T-helper 2 cell treated with Interferon-gamma antibody and Interleukin-4, amounts not matched to agents 5 μg/mL and 100 μg/mL, for 36 hours (primary cell): Measurements from ENCODE around the gene NUDCD3.

Experiments used
- DNase-seq: peaks from one replicate; pipeline ENCODE4 v3.0.0; 2021; ENCODE audit warnings: low spot score
- H3K27ac Mint-ChIP-seq: one replicate; pipeline ENCODE4 v1.8.0; 2021; ENCODE audit warnings: mild to moderate bottlenecking, mixed read lengths
- H3K27me3 Mint-ChIP-seq: one replicate; pipeline ENCODE4 v1.8.0; 2021; ENCODE audit warnings: low read depth, mixed read lengths
- H3K36me3 Mint-ChIP-seq: one replicate; pipeline ENCODE4 v1.8.0; 2021; ENCODE audit warnings: low read depth, mixed read lengths
- H3K4me1 Mint-ChIP-seq: one replicate; pipeline ENCODE4 v1.8.0; 2021; ENCODE audit warnings: low read depth, mixed read lengths
- H3K4me3 Mint-ChIP-seq: one replicate; pipeline ENCODE4 v1.8.0; 2022; ENCODE audit warnings: mild to moderate bottlenecking, moderate library complexity, mixed read lengths
- H3K9me3 Mint-ChIP-seq: one replicate; pipeline ENCODE4 v1.8.0; 2021; ENCODE audit warnings: mixed read lengths

NUDCD3 gene

GRCh38 chr7:44402401-44403060 is 87.9 kb downstream of the NUDCD3 start:
- DNase-seq: no peak
- H3K4me1 Mint-ChIP-seq: no peaks in the 10 kb centered on the region
- H3K36me3 Mint-ChIP-seq: peaks cover 9% of the 10 kb centered on the region
- no peak overlapping the region for H3K27ac Mint-ChIP-seq
- no peaks in the 10 kb centered on the region for H3K9me3 Mint-ChIP-seq
- H3K4me3 Mint-ChIP-seq: no peak overlapping the region
- H3K27me3 Mint-ChIP-seq: no peaks in the 10 kb centered on the region

GRCh38 chr7:44401692-44402091 is 88.8 kb downstream of the NUDCD3 start:
- no peak for DNase-seq
- H3K27ac Mint-ChIP-seq: no peak overlapping the region
- H3K4me1 Mint-ChIP-seq: no peaks in the 10 kb centered on the region
- no peaks in the 10 kb centered on the region for H3K9me3 Mint-ChIP-seq
- H3K27me3 Mint-ChIP-seq: no peaks in the 10 kb centered on the region
- no peak overlapping the region for H3K4me3 Mint-ChIP-seq
- peaks cover 11% of the 10 kb centered on the region for H3K36me3 Mint-ChIP-seq

- Mint-ChIP-seq H3K36me3 (peaks cover 13% of the 10 kb centered on the region), H3K27ac (no peak overlapping the region)
Measured at GRCh38 chr7:44400033-44400511, 90.4 kb downstream of the NUDCD3 start.

GRCh38 chr7:44398953-44399574 is 91.4 kb downstream of the NUDCD3 start:
- DNase-seq: no peak
- H3K4me3 Mint-ChIP-seq: no peak overlapping the region
- no peaks in the 10 kb centered on the region for H3K27me3 Mint-ChIP-seq
- H3K4me1 Mint-ChIP-seq: no peaks in the 10 kb centered on the region
- no peaks in the 10 kb centered on the region for H3K9me3 Mint-ChIP-seq
- H3K27ac Mint-ChIP-seq: no peak overlapping the region
- peaks cover 10% of the 10 kb centered on the region for H3K36me3 Mint-ChIP-seq

More at GRCh38 chr7:44400033-44400511, 90.4 kb downstream of the NUDCD3 start:
- H3K4me1 Mint-ChIP-seq: no peaks in the 10 kb centered on the region
- no peak for DNase-seq
- no peaks in the 10 kb centered on the region for H3K9me3 Mint-ChIP-seq
- no peak overlapping the region for H3K4me3 Mint-ChIP-seq
- no peaks in the 10 kb centered on the region for H3K27me3 Mint-ChIP-seq

GRCh38 chr7:44398511-44398911 is 91.9 kb downstream of the NUDCD3 start:
- Mint-ChIP-seq H3K4me1 (no peaks in the 10 kb centered on the region), H3K9me3 (no peaks in the 10 kb centered on the region), H3K4me3 (no peak overlapping the region), H3K27me3 (no peaks in the 10 kb centered on the region), H3K27ac (no peak overlapping the region), H3K36me3 (peaks cover 8% of the 10 kb centered on the region)
- no peak for DNase-seq

GRCh38 chr7:44396931-44397545 is 93.4 kb downstream of the NUDCD3 start:
- Mint-ChIP-seq H3K4me3 (no peak overlapping the region), H3K36me3 (peaks cover 9% of the 10 kb centered on the region), H3K4me1 (no peaks in the 10 kb centered on the region), H3K27me3 (no peaks in the 10 kb centered on the region), H3K9me3 (no peaks in the 10 kb centered on the region), H3K27ac (no peak overlapping the region)
- DNase-seq: no peak

- H3K4me1 Mint-ChIP-seq: no peaks in the 10 kb centered on the region
- no peak overlapping the region for H3K27ac Mint-ChIP-seq
- DNase-seq: no peak
- H3K27me3 Mint-ChIP-seq: no peaks in the 10 kb centered on the region
- no peaks in the 10 kb centered on the region for H3K9me3 Mint-ChIP-seq
- no peak overlapping the region for H3K4me3 Mint-ChIP-seq
- peaks cover 13% of the 10 kb centered on the region for H3K36me3 Mint-ChIP-seq
Measured at GRCh38 chr7:44396496-44396895, 94.0 kb downstream of the NUDCD3 start.

- H3K4me1 Mint-ChIP-seq: no peaks in the 10 kb centered on the region
- H3K4me3 Mint-ChIP-seq: no peak overlapping the region
- H3K9me3 Mint-ChIP-seq: no peaks in the 10 kb centered on the region
- H3K36me3 Mint-ChIP-seq: peaks cover 23% of the 10 kb centered on the region
- H3K27ac Mint-ChIP-seq: no peak overlapping the region
- DNase-seq: no peak
- H3K27me3 Mint-ChIP-seq: no peaks in the 10 kb centered on the region
Measured at GRCh38 chr7:44395067-44395466, 95.4 kb downstream of the NUDCD3 start.

GRCh38 chr7:44394636-44395035 is 95.8 kb downstream of the NUDCD3 start:
- Mint-ChIP-seq H3K36me3 (peaks cover 24% of the 10 kb centered on the region), H3K4me1 (no peaks in the 10 kb centered on the region), H3K4me3 (no peak overlapping the region), H3K27ac (no peak overlapping the region), H3K9me3 (no peaks in the 10 kb centered on the region), H3K27me3 (no peaks in the 10 kb centered on the region)
- no peak for DNase-seq

- no peaks in the 10 kb centered on the region for H3K4me1 Mint-ChIP-seq
- H3K9me3 Mint-ChIP-seq: no peaks in the 10 kb centered on the region
- H3K4me3 Mint-ChIP-seq: no peak overlapping the region
- no peak overlapping the region for H3K27ac Mint-ChIP-seq
- H3K27me3 Mint-ChIP-seq: no peaks in the 10 kb centered on the region
- DNase-seq: no peak
- H3K36me3 Mint-ChIP-seq: peaks cover 27% of the 10 kb centered on the region
Measured at GRCh38 chr7:44394112-44394447, 96.4 kb downstream of the NUDCD3 start.

- H3K27me3 Mint-ChIP-seq: no peaks in the 10 kb centered on the region
- no peaks in the 10 kb centered on the region for H3K4me1 Mint-ChIP-seq
- no peak for DNase-seq
- H3K9me3 Mint-ChIP-seq: no peaks in the 10 kb centered on the region
- peaks cover 28% of the 10 kb centered on the region for H3K36me3 Mint-ChIP-seq
- no peak overlapping the region for H3K4me3 Mint-ChIP-seq
- no peak overlapping the region for H3K27ac Mint-ChIP-seq
Measured at GRCh38 chr7:44393238-44394111, 97.0 kb downstream of the NUDCD3 start.

GRCh38 chr7:44392618-44393010 is 97.8 kb downstream of the NUDCD3 start:
- no peaks in the 10 kb centered on the region for H3K9me3 Mint-ChIP-seq
- no peak overlapping the region for H3K27ac Mint-ChIP-seq
- no peak overlapping the region for H3K4me3 Mint-ChIP-seq
- no peaks in the 10 kb centered on the region for H3K4me1 Mint-ChIP-seq
- H3K27me3 Mint-ChIP-seq: no peaks in the 10 kb centered on the region
- no peak for DNase-seq
- peaks cover 34% of the 10 kb centered on the region for H3K36me3 Mint-ChIP-seq

- Mint-ChIP-seq H3K4me1 (no peaks in the 10 kb centered on the region), H3K36me3 (peaks cover 32% of the 10 kb centered on the region), H3K4me3 (no peak overlapping the region), H3K27ac (no peak overlapping the region), H3K9me3 (no peaks in the 10 kb centered on the region), H3K27me3 (no peaks in the 10 kb centered on the region)
- no peak for DNase-seq
Measured at GRCh38 chr7:44391746-44392617, 98.5 kb downstream of the NUDCD3 start.
